Measurements from ENCODE around the gene THAP8.

- TF ChIP-seq, protein P1, sequence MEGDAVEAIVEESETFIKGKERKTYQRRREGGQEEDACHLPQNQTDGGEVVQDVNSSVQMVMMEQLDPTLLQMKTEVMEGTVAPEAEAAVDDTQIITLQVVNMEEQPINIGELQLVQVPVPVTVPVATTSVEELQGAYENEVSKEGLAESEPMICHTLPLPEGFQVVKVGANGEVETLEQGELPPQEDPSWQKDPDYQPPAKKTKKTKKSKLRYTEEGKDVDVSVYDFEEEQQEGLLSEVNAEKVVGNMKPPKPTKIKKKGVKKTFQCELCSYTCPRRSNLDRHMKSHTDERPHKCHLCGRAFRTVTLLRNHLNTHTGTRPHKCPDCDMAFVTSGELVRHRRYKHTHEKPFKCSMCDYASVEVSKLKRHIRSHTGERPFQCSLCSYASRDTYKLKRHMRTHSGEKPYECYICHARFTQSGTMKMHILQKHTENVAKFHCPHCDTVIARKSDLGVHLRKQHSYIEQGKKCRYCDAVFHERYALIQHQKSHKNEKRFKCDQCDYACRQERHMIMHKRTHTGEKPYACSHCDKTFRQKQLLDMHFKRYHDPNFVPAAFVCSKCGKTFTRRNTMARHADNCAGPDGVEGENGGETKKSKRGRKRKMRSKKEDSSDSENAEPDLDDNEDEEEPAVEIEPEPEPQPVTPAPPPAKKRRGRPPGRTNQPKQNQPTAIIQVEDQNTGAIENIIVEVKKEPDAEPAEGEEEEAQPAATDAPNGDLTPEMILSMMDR (IDR thresholded peaks at IDR 0.05; ENCODE audit: insufficient read depth, low read depth, low read length) = no peak
- TF ChIP-seq EZH2 (IDR thresholded peaks at IDR 0.05; ENCODE audit: insufficient read depth, low read length) = no peak
Measured at GRCh38 chr19:36093687-36094086, 39.6 kb upstream of the THAP8 start.

Data from astrocyte (in vitro differentiated cells and primary cell).